GM19240 (cell line): ENCODE measurements around the gene TPD52L2.
A peak's percentile ranks its signal among the peaks of the same experiment; 100 is the strongest.
"Not testable (repeated sequence)": the region's sequence is repeated elsewhere in the genome, so short reads cannot be mapped to it uniquely, and the experiment has no call there.

Experiments used
- DNase-seq: peaks from one replicate; pipeline ENCODE4 v3.0.0; 2011; ENCODE audit warnings: low spot score; ENCODE audit not compliant: insufficient read length

The TPD52L2 gene

DNA sequence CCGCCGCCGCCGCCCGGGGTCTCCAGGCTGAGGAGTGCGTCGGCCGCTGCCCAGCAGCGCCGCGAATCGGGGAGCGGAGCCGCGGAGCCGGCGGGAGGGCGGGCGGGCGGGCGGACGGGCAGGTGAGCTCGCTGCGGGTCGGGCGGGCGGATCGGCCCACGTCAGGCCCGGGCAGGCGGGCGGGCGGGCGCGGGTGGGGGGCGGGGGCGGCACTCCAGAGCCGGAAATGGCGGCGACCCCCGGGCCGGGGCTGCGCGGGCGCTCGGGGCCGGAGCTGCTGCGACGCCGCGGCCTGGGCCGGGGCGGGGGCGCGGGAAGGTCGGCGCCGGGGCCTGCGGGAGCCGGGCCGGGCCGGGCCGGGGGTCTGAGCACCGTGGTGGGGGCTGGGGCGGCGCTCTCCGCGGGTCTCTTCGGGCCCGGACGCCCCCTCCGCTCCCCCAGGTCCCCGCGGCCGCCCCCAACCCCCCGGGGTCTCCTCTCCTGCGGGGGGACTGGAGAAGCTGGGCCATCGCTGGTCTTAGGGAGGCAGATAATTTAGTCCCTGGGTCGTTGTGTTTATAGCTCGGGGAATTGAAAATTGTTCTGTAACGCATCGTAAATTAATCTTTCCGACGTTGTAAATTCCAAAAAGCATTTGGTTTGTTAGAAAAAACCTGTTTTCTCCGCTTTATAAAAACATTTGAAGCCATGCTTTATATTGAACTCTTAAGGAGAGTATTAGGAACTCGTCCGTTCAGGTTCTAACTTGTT lies 30.3 kb downstream of the TPD52L2 start:
- no peak for DNase-seq

DNA sequence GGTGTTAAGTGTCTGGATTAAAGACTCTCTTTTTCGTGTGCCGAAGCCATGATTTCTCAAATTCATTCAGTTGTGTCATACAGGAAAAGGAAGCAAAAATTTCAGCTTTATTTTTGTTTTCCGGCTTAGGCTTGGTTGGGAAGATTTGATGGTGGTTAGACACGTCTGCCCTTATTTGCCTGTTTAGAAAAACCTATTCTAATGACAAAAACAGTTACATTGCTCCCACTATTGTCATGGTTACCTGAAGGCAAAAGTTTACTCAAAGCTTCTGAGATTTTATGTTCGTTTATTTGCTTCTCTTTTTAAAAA lies 30.8 kb downstream of the TPD52L2 start:
- DNase-seq = no peak

DNA sequence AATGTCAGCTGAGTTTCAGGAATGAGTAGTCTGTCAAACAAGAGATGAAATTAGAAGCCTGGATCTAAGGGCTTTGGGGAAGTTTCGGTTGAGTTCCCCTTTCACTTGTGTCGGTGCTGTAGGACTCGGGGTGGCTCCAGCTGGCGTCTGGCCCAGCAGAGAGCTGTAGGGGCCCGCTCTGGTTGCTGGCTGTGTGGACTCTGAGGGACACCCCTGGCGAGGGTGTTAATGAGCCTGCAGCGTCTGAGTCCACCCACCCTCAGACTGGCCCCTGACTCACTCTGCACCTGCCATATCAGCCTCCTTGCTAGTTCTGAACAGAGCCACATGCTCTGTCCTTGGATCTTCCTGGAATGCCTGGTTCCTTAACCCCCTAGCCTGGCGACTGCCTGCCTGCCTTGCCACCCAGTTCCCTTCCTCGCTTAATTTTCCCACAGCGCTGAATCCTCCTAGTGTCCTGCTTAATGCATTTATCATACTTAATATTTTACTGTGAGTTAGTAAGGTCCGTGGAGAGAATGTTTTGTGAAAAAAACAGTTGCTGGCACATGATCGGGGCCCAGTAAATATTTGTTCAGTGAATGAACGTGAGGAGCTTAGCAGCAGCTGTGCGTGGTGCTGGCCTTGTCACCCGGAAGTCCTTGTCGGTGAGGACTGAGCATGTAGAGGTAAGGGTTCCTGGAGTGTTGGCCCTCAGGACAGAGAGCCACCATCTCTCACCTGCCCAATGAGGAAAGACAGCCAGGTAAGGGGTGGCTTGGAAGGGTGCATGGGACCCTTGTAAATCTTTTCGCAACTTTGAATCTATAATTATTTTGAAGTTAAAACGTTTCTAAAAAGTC lies 31.4 kb downstream of the TPD52L2 start:
- peak; percentile 83 for DNase-seq

DNA sequence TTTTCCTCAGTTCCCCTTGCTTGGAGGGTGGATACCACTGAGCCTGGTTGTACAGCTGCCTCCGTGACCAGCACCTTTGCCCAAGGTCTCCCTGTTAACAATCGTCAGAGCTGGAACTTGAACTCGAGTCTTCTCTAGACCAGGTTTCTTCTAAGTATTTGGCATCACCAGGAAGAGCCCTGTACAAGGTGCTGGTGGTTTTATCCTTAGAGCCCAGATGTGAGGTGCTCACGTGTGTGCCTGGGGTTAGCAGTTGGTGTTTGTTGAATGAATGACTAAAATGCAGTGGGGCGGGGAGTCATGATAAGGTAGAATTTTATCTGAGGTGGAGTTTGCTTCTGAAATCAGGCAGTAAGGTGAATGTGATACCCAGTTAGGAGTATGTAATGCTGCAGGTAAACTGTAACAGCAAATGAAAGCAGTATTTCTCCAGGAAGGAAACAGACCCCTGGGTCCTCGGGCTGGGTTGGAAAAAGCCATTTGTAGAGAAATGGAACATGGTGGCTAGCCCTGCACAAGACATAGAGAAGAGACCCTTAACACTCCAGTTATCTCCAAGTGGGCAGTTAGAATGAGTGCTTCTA lies 33.0 kb downstream of the TPD52L2 start:
- no peak for DNase-seq

DNA sequence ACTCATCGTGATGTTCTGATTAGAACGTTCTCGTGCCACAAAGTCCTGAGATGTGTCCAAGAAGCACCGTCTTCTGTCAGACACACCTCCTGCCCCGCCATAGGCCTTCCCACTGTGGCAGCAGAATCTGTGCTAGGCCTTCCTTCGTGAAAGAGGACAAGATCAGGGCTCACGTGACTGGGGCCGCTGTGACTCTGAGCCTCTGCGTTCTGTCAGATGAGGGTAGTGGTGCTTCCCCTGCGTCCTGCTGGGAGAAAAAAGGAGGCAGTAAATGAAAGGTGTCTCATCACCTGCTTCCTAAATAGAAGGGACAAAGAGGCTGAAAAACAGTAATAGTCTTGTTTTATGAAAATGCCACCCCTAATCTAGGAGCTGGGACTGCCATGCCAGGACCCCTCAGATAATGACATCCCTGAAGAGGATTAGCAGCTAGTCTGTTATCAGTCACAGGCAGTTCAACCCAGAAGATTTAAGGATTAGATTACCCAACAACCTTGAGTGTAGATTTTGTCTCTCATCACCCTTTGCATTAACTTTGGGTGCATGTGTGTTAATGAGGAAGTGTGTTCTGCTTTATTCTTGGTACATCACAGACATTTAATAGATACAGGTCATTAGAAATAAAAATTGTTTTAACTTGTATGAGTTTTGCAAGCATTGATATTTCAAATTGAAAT lies 34.0 kb downstream of the TPD52L2 start:
- no peak for DNase-seq

DNA sequence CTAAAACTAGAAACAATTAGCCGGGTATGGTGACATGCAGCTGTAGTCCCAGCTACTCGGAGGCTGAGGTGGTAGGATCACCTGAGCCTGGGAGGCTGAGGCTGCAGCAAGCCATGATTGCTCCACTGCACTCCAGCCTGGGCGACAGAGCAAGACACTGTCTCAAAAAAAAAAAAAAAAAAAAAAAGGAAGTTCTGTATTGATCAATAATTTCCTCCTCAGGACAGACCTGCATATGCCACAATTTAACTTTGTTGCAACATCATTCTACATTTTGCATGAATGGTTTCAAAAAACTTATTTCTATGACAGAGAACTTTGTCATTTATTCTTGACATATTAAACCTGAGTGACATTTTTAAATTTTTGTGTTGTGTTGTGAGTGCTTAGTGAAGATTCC lies 35.3 kb downstream of the TPD52L2 start:
- no peak for DNase-seq

DNA sequence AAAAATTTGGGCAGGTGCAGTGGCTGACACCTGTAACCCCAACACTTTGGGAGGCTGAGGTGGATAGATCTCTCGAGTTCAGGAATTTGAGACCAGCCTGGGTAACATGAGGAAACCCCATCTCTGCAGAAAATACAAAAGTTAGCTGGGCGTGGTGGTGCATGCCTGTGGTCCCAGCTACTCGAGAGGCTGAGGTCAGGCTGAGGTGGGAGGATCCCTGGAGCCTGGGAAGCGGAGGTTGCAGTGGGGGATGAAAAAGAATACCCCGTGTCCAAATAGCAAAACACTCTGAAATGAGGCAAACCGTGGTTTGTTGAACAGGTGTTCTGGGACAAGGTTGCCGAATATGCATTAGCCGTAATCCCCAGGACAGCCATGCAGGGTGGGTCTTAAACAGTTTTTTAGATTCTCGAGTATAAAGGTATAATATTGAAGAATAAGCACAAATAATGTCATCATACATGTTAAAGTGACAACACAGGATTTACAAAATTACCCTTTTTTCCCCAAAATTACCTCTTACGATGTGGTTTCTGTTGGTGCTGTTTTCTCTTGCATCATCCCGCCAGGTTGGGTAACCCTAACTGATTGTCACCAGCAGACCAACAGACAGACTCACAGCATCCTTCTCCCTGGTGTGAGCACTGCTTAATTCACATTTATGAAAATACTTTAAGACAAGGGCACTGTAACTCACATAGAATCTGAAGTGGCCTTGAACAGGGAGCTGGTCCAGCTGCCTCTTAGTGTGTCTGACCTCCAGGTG lies 38.9 kb downstream of the TPD52L2 start:
- no peak for DNase-seq

DNA sequence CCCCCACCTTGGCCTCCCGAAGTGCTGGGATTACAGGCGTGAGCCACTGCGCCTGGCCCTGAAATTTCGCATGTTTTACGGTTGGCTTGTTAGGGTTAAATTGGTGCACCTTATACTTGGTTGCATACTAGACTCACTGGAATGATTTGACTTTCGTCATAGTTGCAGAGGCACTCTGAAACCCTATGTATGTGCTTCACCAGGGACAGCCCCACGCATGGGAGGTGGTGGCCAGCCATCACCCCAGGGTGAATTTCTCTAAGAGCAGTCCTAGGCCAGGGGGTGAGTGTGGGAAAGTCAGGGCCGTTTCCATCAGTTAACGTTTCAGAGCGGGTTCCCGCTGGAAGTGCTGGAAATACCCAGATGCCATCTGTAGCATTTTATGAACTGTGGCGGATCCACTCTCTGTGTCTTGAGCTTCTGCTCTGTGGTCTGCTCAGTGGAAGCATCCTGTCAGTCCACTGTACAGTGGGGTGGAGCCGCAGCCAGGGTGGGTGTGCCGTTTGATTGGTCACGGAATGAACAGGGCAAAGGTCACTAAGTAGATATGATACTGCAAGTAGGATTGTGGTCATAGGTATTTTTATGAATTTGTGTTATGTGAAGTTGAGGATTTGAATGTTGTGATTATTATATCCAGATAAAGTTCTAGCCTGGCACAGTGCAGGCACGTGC lies 43.1 kb downstream of the TPD52L2 start:
- DNase-seq = no peak

DNA sequence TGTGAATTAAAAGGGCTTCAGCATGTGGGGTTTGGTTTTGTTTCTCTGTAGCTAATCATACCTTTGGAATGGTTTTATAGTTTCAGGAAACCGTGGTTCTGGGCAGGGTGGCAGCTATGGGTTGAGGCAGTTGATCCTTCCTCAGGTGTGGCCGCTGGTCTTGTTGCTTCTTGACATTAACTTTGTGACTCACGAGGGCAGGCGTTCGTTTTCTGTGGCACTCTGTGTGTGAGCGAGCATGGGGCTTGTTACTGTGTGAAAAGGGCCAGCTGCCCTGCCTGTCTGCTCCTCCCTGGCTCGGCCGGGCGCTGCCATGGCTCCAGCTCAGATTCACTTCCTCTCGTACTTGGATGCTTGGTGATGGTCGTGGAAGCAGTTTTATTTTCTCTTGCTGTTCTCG lies 46.1 kb downstream of the TPD52L2 start:
- DNase-seq = no peak

DNA sequence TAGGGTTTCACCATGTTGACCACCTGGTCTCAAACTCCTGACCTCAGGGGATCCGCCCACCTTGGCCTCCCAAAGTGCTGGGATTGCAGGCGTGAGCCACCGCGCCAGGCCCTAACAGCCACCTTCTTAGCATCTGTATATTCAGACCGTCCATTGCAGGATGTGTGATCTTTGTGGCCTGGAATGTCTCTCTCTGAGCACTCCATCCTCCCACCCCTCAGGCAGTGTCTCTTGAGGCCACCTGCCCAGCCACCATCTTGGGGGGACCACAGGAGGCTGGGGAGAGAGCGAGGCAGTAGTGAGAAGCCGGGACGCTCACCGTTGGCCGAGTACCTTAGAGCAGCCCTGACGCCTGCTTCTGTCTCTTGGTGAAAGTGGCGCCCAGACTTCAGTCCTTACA lies 48.7 kb downstream of the TPD52L2 start:
- no peak for DNase-seq

DNA sequence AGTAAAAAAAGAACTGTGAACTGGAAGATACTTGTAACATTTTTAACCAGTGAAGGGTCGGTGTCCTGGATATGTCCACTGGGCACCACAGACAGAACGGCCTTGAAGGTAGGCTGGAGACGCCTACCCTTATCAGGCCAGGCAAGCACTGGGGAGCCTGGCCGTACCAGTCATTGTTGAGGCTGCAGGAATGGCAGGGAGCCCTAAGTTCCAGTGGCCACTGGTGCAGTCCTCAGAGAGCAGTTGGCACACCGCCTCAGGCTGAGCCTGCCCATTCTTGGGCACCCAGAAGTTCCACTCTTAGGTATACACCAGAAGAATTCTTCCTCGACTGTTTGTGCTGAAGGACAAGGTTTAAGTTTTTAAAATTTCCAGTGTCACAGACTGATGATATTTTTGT lies 50.4 kb downstream of the TPD52L2 start:
- no peak for DNase-seq

DNA sequence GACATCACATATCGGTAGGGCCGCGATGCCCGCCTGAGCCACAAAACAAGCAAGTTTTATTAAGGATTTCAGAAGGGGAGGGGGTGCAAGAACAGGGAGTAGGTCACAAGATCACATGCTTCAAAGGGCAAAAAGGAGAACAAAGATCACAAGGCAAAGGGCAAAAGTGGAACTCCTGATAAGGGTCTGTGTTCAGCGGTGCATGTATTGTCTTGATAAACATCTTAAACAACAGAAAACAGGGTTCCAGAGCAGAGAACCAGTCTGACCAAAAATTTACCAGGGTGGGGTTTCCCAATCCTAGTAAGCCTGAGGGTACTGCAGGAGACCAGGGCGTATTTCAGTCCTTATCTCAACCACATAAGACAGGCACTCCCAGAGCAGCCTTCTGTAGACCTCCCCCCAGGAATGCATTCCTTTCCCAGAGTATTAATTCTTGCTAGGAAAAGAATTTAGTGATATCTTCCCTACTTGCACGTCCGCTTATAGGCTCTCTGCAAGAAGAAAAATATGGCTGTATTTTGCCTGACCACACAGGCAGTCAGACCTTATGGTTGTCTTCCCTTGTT lies 51.4 kb downstream of the TPD52L2 start:
- not testable (repeated sequence) for DNase-seq

DNA sequence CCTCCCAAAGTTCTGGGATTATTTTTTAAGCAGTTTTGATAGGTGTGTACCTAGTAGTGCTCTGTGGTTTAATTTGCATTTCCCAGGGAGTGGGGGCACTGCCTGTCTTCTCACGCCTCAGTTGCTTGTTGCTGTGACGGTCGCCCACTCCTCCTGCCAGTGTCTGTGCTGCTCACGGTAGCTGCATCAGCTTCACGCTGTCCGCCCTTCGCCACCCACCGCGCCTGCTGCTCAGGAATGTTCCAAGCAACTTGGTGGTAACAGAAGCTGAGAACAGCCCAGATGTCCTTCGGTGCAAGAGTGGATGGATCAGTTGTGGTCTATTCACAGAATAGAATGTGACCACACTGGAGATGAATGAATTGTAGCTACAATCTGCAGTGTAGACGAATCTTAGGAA lies 52.7 kb downstream of the TPD52L2 start:
- no peak for DNase-seq

DNA sequence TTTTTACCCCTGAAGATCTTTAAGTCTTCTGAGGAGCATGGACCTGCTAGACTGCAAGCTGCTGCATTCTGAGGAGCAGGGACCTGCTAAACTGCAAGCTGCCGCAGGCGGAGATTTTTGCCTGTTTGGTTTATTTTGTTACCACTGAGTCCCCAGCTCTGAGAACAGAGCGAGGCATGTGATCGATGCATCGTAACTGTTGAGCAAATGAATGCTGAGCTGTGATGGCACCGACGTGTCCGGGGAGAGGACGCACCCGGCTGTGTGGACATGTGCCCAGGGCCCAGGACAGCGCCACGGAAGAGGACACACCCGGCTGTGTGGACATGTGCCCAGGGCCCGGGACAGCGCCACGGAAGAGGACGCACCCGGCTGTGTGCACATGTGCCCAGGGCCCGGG lies 54.1 kb downstream of the TPD52L2 start:
- DNase-seq = no peak

DNA sequence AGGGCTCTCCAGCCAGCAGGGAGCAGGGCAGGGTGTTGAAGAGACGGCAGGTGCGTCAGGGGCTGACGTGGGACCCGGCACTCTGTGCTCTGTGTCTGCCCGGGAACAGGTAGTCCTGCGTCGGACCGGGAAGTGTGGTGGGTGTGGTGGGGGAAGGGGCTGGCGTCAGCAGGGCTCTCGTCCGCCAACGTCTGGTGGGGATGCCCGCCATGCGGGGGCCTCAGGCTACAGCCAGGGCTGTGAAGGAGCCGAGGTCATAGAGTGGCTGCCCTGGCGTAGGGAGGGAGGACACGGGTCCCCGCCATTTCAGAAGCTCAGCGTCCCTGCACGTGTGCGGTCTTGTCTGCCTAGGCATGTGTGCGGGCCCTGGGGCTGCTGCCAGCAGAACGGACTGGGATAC lies 55.2 kb downstream of the TPD52L2 start:
- no peak for DNase-seq

DNA sequence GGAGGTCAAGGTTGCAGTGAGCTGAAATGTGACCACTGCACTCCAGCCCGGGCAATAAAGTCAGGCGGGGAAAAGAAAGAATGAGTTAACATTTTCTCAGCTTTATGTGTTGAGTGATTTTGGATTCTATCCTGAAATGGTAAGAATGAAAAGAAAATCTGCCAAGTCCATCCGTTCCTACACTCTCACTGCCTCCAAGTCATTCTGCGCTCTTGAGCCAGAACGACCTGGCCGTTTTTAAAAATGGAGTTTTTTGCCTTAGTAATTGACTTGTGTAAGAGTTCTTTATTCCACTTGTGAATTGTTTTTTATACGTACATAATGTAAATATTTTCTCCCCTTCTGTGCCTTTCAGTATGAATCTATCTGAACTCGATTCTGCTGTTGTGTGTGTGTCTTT lies 58.6 kb downstream of the TPD52L2 start:
- DNase-seq = no peak

DNA sequence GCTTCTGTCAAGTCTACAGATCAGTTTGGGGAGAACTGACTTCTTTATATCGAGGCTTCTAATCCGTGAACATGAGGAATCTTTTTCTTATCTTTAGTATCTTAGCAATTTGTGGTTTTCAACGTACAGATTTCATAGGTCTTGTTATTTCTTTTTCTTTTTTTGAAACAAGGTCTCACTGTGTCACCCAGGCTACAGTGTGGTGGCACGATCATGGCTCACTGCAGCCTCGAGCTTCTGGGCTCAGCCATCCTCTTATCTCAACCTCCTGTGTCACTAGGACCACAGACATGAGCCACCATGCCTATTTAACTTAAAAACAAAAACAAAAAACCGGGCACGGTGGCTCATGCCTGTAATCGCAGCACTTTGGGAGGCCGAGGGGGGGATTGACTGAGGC lies 59.2 kb downstream of the TPD52L2 start:
- no peak for DNase-seq

DNA sequence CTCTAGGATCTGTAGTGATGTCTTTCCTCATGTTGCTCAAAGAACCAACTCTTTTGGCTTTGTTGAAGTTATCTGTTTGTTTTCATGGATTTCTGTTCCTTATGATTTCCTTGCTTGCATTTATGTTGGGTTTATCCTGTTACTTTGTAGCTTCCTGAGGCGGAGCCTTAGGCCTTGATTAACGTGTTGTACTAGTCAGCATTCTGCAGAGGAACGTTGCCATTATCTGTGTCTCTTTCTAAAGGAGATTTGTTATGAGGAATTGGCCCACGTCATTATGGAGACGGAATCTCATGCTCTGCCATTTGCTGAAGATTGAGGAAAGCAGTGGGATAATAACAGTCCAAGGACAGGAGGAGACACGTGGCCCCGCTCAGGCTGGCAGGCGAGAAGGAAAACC lies 61.2 kb downstream of the TPD52L2 start:
- no peak for DNase-seq

DNA sequence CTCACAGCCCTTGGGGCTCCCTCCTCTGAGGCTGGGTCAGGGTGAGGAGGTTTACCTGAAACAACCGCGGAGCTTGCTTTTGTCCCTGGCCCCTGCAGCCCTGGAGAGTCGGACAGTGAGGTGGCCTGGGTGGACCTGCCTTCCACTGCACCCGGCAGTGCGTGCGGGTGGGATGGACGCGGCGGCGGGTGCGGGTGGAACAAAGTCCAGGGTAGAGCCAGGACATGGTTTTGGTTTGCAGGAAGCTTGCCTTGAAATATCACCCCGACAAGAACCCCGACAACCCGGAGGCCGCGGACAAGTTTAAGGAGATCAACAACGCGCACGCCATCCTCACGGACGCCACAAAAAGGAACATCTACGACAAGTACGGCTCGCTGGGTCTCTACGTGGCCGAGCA lies 64.0 kb downstream of the TPD52L2 start:
- no peak for DNase-seq

DNA sequence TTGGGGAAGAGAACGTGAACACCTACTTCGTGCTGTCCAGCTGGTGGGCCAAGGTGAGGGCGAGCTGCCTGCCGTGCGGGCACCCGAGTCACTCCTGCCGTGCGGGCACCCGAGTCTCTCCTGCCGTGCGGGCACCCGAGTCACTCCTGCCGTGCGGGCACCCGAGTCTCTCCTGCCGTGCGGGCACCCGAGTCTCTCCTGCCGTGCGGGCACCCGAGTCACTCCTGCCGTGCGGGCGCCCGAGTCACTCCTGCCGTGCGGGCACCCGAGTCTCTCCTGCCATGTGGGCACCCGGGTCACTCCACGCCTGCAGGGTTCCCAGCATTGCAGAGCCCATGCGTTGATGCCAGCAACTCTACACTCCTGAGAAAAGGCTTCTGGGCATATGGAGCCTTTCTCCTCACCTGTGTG lies 64.4 kb downstream of the TPD52L2 start:
- DNase-seq = not testable (repeated sequence)
